ENCODE data around the gene LILRB3. TPM values are rescaled to one million over a fixed set of nuclear protein-coding genes. Genes with fewer than 3 reads are reported as not detected.
"Not testable (repeated sequence)": the region's sequence is repeated elsewhere in the genome, so short reads cannot be mapped to it uniquely, and the experiment has no call there.

Gene LILRB3
- total and polyA plus RNA-seq, 4 experiments from 2014 or later = 0.97 to 9.1 (median 7.3) TPM

DNA sequence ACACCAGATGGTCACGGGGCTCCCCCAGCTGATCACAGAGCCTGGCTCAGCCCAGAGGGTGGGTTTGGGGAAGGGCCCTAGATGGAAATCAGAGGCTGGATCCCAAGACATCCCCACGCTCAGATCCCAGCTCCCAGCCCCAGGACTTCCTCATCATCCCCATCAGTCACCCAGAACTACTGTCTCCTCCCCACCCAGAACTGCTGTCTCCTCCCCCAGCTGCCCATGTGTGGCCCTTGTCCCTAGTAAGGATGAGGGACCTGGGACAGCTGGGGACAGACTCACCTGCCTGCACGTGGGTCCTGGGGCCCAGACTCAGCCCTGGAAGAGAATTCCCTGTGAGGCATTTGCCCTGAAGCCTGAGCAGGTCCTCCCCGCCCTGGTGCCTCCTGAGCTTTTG, 19.4 kb upstream of the LILRB3 start:
- H3K36me3 Mint-ChIP-seq; H3K9me3 Mint-ChIP-seq; CTCF ChIA-PET (ENCODE audit: partially characterized antibody); intact Hi-C loops (cut with micrococcal nuclease); H3K36me3 ChIP-seq (ENCODE audit: insufficient read depth, low read length); DNase-seq; H3K27me3 Mint-ChIP-seq; H3K4me3 Mint-ChIP-seq; H3K27ac ChIP-seq (ENCODE audit: low read depth, low read length); H3K4me1 Mint-ChIP-seq; H3K4me3 ChIP-seq (ENCODE audit: low read length in 2 of 2); H3K27ac Mint-ChIP-seq; H3K27me3 ChIP-seq (ENCODE audit: insufficient read depth, low read length); H3K4me1 ChIP-seq (ENCODE audit: insufficient read depth, low read length); H3K9me3 ChIP-seq (ENCODE audit: control insufficient read depth in 1 of 2, low read length in 2 of 2): not testable (repeated sequence)
- POLR2A ChIA-PET (ENCODE audit: partially characterized antibody) = interaction anchor here (1.4 kb wide), 1 partner anchor 53 kb away, joined by 3 read pairs; the partner anchor contains the start of gene MBOAT7

DNA sequence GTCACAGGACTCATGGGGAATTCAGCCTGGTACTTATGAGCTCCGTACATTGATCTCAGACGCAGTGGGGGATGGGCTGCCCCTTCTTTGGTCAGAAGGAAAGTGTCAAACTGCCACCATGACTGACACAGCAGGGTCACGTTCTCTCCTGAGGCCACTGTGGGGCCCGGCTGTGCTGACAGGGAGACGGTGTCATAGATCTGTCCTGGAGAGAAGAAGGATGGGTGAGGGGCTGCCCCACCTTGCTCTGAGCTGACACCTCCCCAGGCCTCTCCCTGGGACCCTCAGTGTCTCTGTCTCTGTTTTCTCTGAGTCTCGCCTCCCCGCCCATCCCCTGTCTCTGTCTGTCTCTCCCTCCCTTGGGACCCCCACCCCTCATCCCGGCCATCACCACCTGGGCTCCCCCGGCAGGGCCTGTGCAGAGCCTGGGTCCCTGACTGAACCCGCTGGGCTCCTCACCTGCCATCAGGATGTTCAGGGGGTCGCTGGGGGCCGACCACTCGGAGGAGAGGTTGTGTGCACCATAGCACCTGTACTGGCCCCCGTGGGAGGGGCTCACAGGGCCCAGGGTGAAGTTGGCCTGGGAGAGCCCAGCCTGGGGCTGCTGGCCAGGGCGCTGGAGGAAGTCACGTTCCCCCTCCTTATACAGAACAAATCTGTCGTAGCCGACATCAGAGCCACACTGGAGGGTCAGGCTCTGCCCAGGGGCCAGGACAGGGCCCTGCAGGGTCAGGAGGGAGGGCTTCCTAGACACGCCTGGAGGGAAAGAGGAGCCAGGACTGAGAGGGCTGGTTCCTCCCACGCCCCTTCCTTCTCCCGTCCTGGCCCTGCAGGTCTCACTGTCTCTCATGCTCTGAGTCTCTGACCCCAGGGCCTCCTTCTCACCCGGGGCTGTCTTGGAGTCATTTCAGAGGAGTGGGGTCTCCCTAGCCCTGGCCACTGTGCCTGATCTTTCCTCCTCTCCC, 17.8 kb upstream of the LILRB3 start:
- H3K36me3 Mint-ChIP-seq; H3K4me1 Mint-ChIP-seq; CTCF ChIA-PET (ENCODE audit: partially characterized antibody); H3K4me3 ChIP-seq (ENCODE audit: low read length in 2 of 2); DNase-seq; H3K27ac Mint-ChIP-seq; H3K9me3 Mint-ChIP-seq; intact Hi-C loops (cut with micrococcal nuclease); H3K4me3 Mint-ChIP-seq; POLR2A ChIA-PET (ENCODE audit: partially characterized antibody); H3K9me3 ChIP-seq (ENCODE audit: control insufficient read depth in 1 of 2, low read length in 2 of 2); H3K36me3 ChIP-seq (ENCODE audit: insufficient read depth, low read length); H3K4me1 ChIP-seq (ENCODE audit: insufficient read depth, low read length); H3K27ac ChIP-seq (ENCODE audit: low read depth, low read length); H3K27me3 Mint-ChIP-seq; H3K27me3 ChIP-seq (ENCODE audit: insufficient read depth, low read length): not testable (repeated sequence)

DNA sequence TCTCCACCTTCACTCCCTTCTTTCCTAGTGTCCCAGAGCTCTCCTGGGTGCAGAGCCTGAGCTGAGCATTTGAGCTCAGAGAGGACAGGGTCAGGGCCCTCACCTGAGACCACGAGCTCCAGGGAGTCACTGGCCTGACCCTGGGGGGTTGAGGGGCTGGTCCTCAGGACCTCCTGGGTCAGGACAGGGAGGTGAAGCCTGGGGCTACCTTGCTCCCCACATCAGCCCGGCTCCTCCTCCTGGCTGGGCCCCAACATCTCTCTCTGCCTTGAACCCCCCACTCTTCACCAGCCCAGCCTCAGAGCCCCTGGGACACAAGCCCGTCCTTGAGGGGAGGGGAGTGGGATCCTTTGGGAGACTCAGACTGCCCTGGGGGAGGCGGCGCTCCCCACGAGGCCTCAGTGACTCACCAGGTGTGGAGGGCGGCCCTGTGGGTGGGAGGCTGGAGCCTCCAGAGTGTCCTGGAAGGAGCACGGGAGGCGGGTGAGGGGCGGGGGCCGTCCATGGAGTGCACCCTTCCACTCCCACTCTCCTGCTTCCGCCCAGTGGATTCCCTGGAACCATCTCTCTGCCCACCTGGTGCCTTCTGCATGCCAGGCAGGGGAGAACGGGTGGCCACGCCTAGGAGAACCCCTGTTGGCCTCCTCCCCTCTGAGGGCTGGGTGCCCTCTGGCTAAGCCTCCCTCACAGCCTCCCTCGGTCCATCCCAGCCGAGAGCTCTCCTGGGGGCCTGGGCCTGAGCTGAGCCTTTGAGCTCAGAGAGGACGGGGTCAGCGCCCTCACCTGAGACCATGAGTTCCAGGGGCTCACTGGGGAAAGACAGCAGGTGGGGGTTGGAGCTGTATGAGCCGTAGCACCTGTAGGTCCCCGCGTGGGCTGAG, 16.9 kb upstream of the LILRB3 start:
- H3K36me3 Mint-ChIP-seq; H3K27me3 ChIP-seq (ENCODE audit: insufficient read depth, low read length); H3K27ac Mint-ChIP-seq; POLR2A ChIA-PET (ENCODE audit: partially characterized antibody); CTCF ChIA-PET (ENCODE audit: partially characterized antibody); H3K27me3 Mint-ChIP-seq; H3K27ac ChIP-seq (ENCODE audit: low read depth, low read length); H3K9me3 ChIP-seq (ENCODE audit: control insufficient read depth in 1 of 2, low read length in 2 of 2); H3K4me3 ChIP-seq (ENCODE audit: low read length in 2 of 2); H3K4me1 Mint-ChIP-seq; H3K36me3 ChIP-seq (ENCODE audit: insufficient read depth, low read length); DNase-seq; H3K4me3 Mint-ChIP-seq; intact Hi-C loops (cut with micrococcal nuclease); H3K9me3 Mint-ChIP-seq; H3K4me1 ChIP-seq (ENCODE audit: insufficient read depth, low read length): not testable (repeated sequence)

DNA sequence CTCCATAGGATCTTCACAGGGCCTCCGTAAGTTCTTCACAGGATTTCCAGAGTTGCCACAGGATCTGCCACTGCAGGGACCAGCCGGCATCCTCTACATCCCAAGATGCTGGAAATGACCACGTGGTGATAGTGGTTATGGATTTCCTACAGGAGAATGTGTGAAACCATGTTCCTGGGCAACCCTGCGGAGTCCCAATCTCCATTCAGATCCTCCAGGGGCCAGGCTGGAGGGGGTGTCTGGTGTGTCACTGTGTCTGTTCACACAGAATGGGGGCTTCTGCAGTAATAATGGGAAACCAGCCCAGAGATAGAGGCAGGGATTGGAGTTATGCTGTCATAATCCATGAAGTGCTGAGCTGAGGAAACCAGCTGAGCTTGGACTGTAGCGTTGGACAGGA, 11.1 kb upstream of the LILRB3 start:
- no peaks in the 10 kb centered on the region for H3K36me3 Mint-ChIP-seq
- ChIA-PET CTCF (ENCODE audit: partially characterized antibody) (no interaction called here), POLR2A (ENCODE audit: partially characterized antibody) (no interaction called here)
- no peak overlapping the region for H3K27ac ChIP-seq (ENCODE audit: low read depth, low read length)
- no peaks in the 10 kb centered on the region for H3K9me3 Mint-ChIP-seq
- H3K4me1 ChIP-seq (ENCODE audit: insufficient read depth, low read length) = peaks cover 6% of the 10 kb centered on the region
- intact Hi-C loops (cut with micrococcal nuclease) = no loop called here
- H3K4me1 Mint-ChIP-seq = peaks cover 0 to 7% (median 3%) of the 10 kb centered on the region in 4 donors
- H3K9me3 ChIP-seq (ENCODE audit: control insufficient read depth in 1 of 2, low read length in 2 of 2) = no peaks in the 10 kb centered on the region
- no peak overlapping the region for H3K27ac Mint-ChIP-seq
- peaks cover 19 to 20% of the 10 kb centered on the region in 2 donors for H3K27me3 Mint-ChIP-seq
- no peak overlapping the region for H3K4me3 ChIP-seq (ENCODE audit: low read length in 2 of 2)
- no peaks in the 10 kb centered on the region for H3K27me3 ChIP-seq (ENCODE audit: insufficient read depth, low read length)
- no peaks in the 10 kb centered on the region for H3K36me3 ChIP-seq (ENCODE audit: insufficient read depth, low read length)
- H3K4me3 Mint-ChIP-seq = no peak overlapping the region
- DNase-seq = no peak

DNA sequence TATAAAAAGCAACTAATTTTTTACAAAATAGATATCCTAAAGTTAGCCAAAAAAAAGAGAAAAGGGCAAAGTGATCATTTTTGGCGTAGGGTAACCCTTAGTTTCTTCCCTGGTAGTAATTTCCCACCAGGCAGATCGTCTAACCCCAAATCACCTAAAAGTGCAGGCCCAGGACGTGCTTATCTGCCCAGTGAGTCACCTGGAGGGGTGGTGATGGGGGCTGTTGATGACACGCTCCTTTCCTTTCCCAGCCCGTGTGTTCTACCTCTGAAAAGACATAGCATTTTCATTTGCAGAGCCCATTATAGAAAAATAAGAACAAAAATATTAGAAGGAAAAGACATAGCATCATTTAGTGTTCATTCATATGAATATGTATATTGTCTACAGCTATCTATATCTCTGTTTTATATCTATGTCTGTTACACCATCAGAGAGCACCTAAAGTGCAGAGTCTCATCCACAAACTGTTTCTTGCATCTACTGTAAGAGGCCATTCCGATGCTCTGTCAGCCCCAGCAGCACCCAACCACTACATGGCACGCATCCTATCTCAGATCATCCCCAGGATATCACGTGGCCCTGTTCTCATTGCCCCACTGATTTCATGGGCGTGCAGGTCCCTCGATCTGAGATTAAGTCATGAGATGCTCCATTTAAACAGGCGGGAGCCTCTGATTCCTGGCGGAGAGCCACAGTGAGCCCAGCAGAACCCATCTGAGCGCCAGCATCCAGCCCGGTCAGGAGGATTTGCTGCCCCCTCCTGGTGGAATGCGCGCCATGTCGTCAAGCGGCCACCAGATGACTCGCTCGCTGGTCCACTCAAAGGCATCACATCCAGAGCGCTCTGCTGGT, 8.5 kb upstream of the LILRB3 start:
- H3K9me3 Mint-ChIP-seq = no peaks in the 10 kb centered on the region
- H3K4me3 ChIP-seq (ENCODE audit: low read length in 2 of 2) = no peak overlapping the region
- H3K36me3 Mint-ChIP-seq = no peaks in the 10 kb centered on the region
- H3K27ac ChIP-seq (ENCODE audit: low read depth, low read length) = no peak overlapping the region
- H3K4me3 Mint-ChIP-seq = peak overlapping the region in 1 of 8 donors; percentile 41
- no peaks in the 10 kb centered on the region for H3K9me3 ChIP-seq (ENCODE audit: control insufficient read depth in 1 of 2, low read length in 2 of 2)
- no peaks in the 10 kb centered on the region for H3K36me3 ChIP-seq (ENCODE audit: insufficient read depth, low read length)
- H3K4me1 Mint-ChIP-seq = peaks cover 0 to 7% (median 3%) of the 10 kb centered on the region in 4 donors
- no peak overlapping the region for H3K27ac Mint-ChIP-seq
- peaks cover 18 to 21% of the 10 kb centered on the region in 2 donors for H3K27me3 Mint-ChIP-seq
- ChIA-PET CTCF (ENCODE audit: partially characterized antibody) (interaction anchor here (1.1 kb wide), 1 partner anchor 63 kb away, joined by 4 read pairs; no protein-coding TSS in a partner anchor), POLR2A (ENCODE audit: partially characterized antibody) (no interaction called here)
- DNase-seq = peak; percentile 59 to 83 (median 75)
- intact Hi-C loops (cut with micrococcal nuclease) = loop anchor here (1.0 kb wide), 2 partner anchors 42 to 63 kb away; partner anchors contain the start of gene MBOAT7
- no peaks in the 10 kb centered on the region for H3K27me3 ChIP-seq (ENCODE audit: insufficient read depth, low read length)
- H3K4me1 ChIP-seq (ENCODE audit: insufficient read depth, low read length) = peaks cover 6% of the 10 kb centered on the region

DNA sequence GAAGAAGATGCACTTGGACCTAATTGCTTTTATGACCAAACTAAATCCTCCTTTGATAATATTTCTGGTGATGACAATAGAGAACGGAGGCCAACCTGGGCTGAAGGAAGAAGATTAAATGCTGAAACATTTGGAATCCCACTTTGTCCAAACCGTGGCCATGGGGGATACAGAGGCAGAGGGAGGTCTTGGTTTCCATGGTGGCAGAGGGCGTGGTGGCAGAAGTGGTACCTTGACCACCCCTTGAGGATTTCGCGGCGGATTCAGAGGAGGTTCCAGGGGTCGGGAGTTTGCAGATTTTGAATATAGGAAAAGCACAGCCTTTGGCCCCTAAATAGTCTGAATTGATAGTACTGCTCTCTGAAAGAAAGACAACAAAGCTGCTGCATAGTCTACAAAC, 7.2 kb upstream of the LILRB3 start:
- H3K4me1 ChIP-seq (ENCODE audit: insufficient read depth, low read length) = peaks cover 6% of the 10 kb centered on the region
- H3K9me3 ChIP-seq (ENCODE audit: control insufficient read depth in 1 of 2, low read length in 2 of 2) = no peaks in the 10 kb centered on the region
- CTCF ChIA-PET (ENCODE audit: partially characterized antibody) = no interaction called here
- no peak overlapping the region for H3K4me3 ChIP-seq (ENCODE audit: low read length in 2 of 2)
- H3K27me3 ChIP-seq (ENCODE audit: insufficient read depth, low read length) = no peaks in the 10 kb centered on the region
- H3K36me3 ChIP-seq (ENCODE audit: insufficient read depth, low read length) = no peaks in the 10 kb centered on the region
- H3K27ac ChIP-seq (ENCODE audit: low read depth, low read length) = no peak overlapping the region
- no peaks in the 10 kb centered on the region for H3K9me3 Mint-ChIP-seq
- H3K27ac Mint-ChIP-seq = no peak overlapping the region
- no peak overlapping the region for H3K4me3 Mint-ChIP-seq
- POLR2A ChIA-PET (ENCODE audit: partially characterized antibody) = no interaction called here
- no peaks in the 10 kb centered on the region for H3K36me3 Mint-ChIP-seq
- DNase-seq = no peak
- intact Hi-C loops (cut with micrococcal nuclease) = no loop called here
- peaks cover 0 to 7% (median 3%) of the 10 kb centered on the region in 4 donors for H3K4me1 Mint-ChIP-seq
- H3K27me3 Mint-ChIP-seq = peaks cover 18 to 21% of the 10 kb centered on the region in 2 donors
